Measurements from ENCODE around the gene FHAD1. TPM values are rescaled to one million over a fixed set of nuclear protein-coding genes. Genes with fewer than 3 reads are reported as not detected.

Gene FHAD1
- total RNA-seq, 1 experiment from 2014 or later: 3.5 TPM

GRCh38 chr1:15217654-15218053 lies 29.4 kb upstream of the FHAD1 start:
- Histone ChIP-seq H3K36me3 (ENCODE audit: control insufficient read depth in 1 of 2, insufficient read depth in 2 of 2, low read length in 2 of 2) (peaks cover 0 to 21% of the 10 kb centered on the region in 2 experiments; a peak in 1 of 4 replicates), H3K4me3 (replicated peaks in 1 of 2; ENCODE audit: low read depth in 1 of 2, low read length in 2 of 2) (no peak overlapping the region), H3K27ac (ENCODE audit: low read depth, low read length) (no peak overlapping the region), H3K27me3 (ENCODE audit: insufficient read depth, low read length) (no peaks in the 10 kb centered on the region), H3K4me2 (ENCODE audit: low read length) (no peak overlapping the region), H2AFZ (ENCODE audit: low read depth, low read length, poor library complexity, severe bottlenecking) (no peak overlapping the region), H3K9me3 (ENCODE audit: control insufficient read depth in 1 of 2, insufficient read depth in 1 of 2, low read depth in 1 of 2, low read length in 2 of 2) (no peaks in the 10 kb centered on the region), H3K4me1 (ENCODE audit: control insufficient read depth in 1 of 2, insufficient read depth in 2 of 2, low read length in 2 of 2) (peaks cover 10 to 17% of the 10 kb centered on the region in 2 experiments; a peak in 3 of 4 replicates), H3K79me2 (ENCODE audit: insufficient read depth, low read length) (peaks cover 3% of the 10 kb centered on the region; the same call in 1 of the 2 replicates), H4K20me1 (ENCODE audit: insufficient read depth) (no peaks in the 10 kb centered on the region), H3K9me2 (ENCODE audit: insufficient read depth) (no peaks in the 10 kb centered on the region), H3K9ac (ENCODE audit: low read length) (no peak overlapping the region)
- no TSS peak for BruUV-seq (replicated peaks)
- TF ChIP-seq EGR1 (IDR thresholded peaks at IDR 0.05; ENCODE audit: low read depth) (no peak), SIN3A (IDR thresholded peaks at IDR 0.05; ENCODE audit: low read depth) (no peak), YY1 (IDR thresholded peaks at IDR 0.05; ENCODE audit: extremely low read depth, insufficient replicate concordance, low read depth, low read length) (no peak), SRF (IDR thresholded peaks at IDR 0.05; ENCODE audit: low read depth) (no peak), REST (IDR thresholded peaks at IDR 0.05; ENCODE audit: low read depth) (no peak), JUND (IDR thresholded peaks at IDR 0.05) (no peak), MAX (IDR thresholded peaks at IDR 0.05) (no peak), CBX3 (IDR thresholded peaks at IDR 0.05; ENCODE audit: low read depth) (no peak)
- no peak for ATAC-seq
- DNase-seq (ENCODE audit: low read depth, low spot score): no peak
- ChIA-PET CTCF (interaction anchor here (1.5 kb wide), 1 partner anchor 64 kb away, joined by 3 read pairs; the partner anchor contains the start of gene TMEM51), POLR2A (no interaction called here), RAD21 (ENCODE audit: low non-redundant PET in 1 of 2, low total read pairs in 2 of 2, uncharacterized antibody in 2 of 2, unreplicated experiment in 2 of 2) (no interaction called here)
- intact Hi-C loops (cut with micrococcal nuclease): no loop called here

All from HCT116 (cell line).